ENCODE results near the gene JMJD8.

Gene JMJD8

GRCh38 chr16:669666-670065, 14.5 kb downstream of the JMJD8 start:
- H3K27ac Mint-ChIP-seq: peak overlapping the region in 1 of 2 donors; percentile 41
- ATAC-seq (replicated peaks) (no peak), DNase-seq (no peak)
- peak overlapping the region; percentile 32 to 46 for H3K4me3 Mint-ChIP-seq
- peaks cover 18% of the 10 kb centered on the region for H3K36me3 Mint-ChIP-seq (ENCODE audit: insufficient read depth)
- no peaks in the 10 kb centered on the region for H3K27me3 Mint-ChIP-seq
- H3K4me1 Mint-ChIP-seq (ENCODE audit: low read depth in 2 of 2): peaks cover 3 to 10% of the 10 kb centered on the region in 2 donors
- H3K9me3 Mint-ChIP-seq: no peaks in the 10 kb centered on the region

GRCh38 chr16:668519-669171, 15.5 kb downstream of the JMJD8 start:
- ATAC-seq (replicated peaks) (peak; percentile 8), DNase-seq (no peak)
- peaks cover 18% of the 10 kb centered on the region for H3K36me3 Mint-ChIP-seq (ENCODE audit: insufficient read depth)
- peak overlapping the region; percentile 78 to 80 for H3K4me3 Mint-ChIP-seq
- no peaks in the 10 kb centered on the region for H3K27me3 Mint-ChIP-seq
- peaks cover 3 to 10% of the 10 kb centered on the region in 2 donors for H3K4me1 Mint-ChIP-seq (ENCODE audit: low read depth in 2 of 2)
- H3K9me3 Mint-ChIP-seq: no peaks in the 10 kb centered on the region
- peak overlapping the region in 1 of 2 donors; percentile 32 for H3K27ac Mint-ChIP-seq

GRCh38 chr16:667780-668518, 16.2 kb downstream of the JMJD8 start, which contains the start of gene RHOT2:
Gene RHOT2 (plus strand): TSS chr16:668132. CDS start chr16:668200, 68 bp downstream.
- Mint-ChIP-seq H3K27ac (peak within 1 kb of the TSS; percentile 82 to 85), H3K27me3 (no peaks in the 10 kb centered on the region), H3K9me3 (no peaks in the 10 kb centered on the region), H3K36me3 (ENCODE audit: insufficient read depth) (peaks cover 18% of the 10 kb centered on the region), H3K4me3 (peak within 1 kb of the TSS; percentile 78 to 80), H3K4me1 (ENCODE audit: low read depth in 2 of 2) (peaks cover 3 to 10% of the 10 kb centered on the region in 2 donors)
- DNase-seq (peak; percentile 89 to 94 (median 92)), ATAC-seq (replicated peaks) (peak; percentile 96)

GRCh38 chr16:667113-667779, 16.9 kb downstream of the JMJD8 start:
- Mint-ChIP-seq H3K36me3 (ENCODE audit: insufficient read depth) (peaks cover 18% of the 10 kb centered on the region), H3K27ac (peak overlapping the region; percentile 82 to 85), H3K27me3 (no peaks in the 10 kb centered on the region), H3K9me3 (no peaks in the 10 kb centered on the region), H3K4me3 (peak overlapping the region; percentile 78 to 80), H3K4me1 (ENCODE audit: low read depth in 2 of 2) (peaks cover 3 to 10% of the 10 kb centered on the region in 2 donors)
- ATAC-seq (replicated peaks) (no peak), DNase-seq (no peak)

GRCh38 chr16:666572-666971, 17.6 kb downstream of the JMJD8 start:
- H3K4me3 Mint-ChIP-seq: no peak overlapping the region
- ATAC-seq (replicated peaks): no peak
- DNase-seq: no peak
- H3K36me3 Mint-ChIP-seq (ENCODE audit: insufficient read depth): peaks cover 18% of the 10 kb centered on the region
- peaks cover 3 to 10% of the 10 kb centered on the region in 2 donors for H3K4me1 Mint-ChIP-seq (ENCODE audit: low read depth in 2 of 2)
- H3K27ac Mint-ChIP-seq: peak overlapping the region in 1 of 2 donors; percentile 82
- no peaks in the 10 kb centered on the region for H3K27me3 Mint-ChIP-seq
- H3K9me3 Mint-ChIP-seq: no peaks in the 10 kb centered on the region

GRCh38 chr16:662597-662996, 21.5 kb downstream of the JMJD8 start:
- peaks cover 0 to 3% of the 10 kb centered on the region in 2 donors for H3K4me1 Mint-ChIP-seq (ENCODE audit: low read depth in 2 of 2)
- no peaks in the 10 kb centered on the region for H3K9me3 Mint-ChIP-seq
- no peaks in the 10 kb centered on the region for H3K27me3 Mint-ChIP-seq
- no peak for DNase-seq
- no peak overlapping the region for H3K4me3 Mint-ChIP-seq
- H3K27ac Mint-ChIP-seq: no peak overlapping the region
- ATAC-seq (replicated peaks): no peak
- H3K36me3 Mint-ChIP-seq (ENCODE audit: insufficient read depth): no peaks in the 10 kb centered on the region

- Mint-ChIP-seq H3K9me3 (no peaks in the 10 kb centered on the region), H3K4me3 (no peak overlapping the region), H3K36me3 (ENCODE audit: insufficient read depth) (no peaks in the 10 kb centered on the region), H3K27me3 (no peaks in the 10 kb centered on the region), H3K27ac (no peak overlapping the region), H3K4me1 (ENCODE audit: low read depth in 2 of 2) (peaks cover 0 to 3% of the 10 kb centered on the region in 2 donors)
- ATAC-seq (replicated peaks): no peak
- DNase-seq: no peak
Measured at GRCh38 chr16:662095-662494, 22.0 kb downstream of the JMJD8 start.

- no peak overlapping the region for H3K27ac Mint-ChIP-seq
- H3K36me3 Mint-ChIP-seq (ENCODE audit: insufficient read depth): no peaks in the 10 kb centered on the region
- peaks cover 0 to 3% of the 10 kb centered on the region in 2 donors for H3K4me1 Mint-ChIP-seq (ENCODE audit: low read depth in 2 of 2)
- H3K4me3 Mint-ChIP-seq: peak overlapping the region in 1 of 2 donors; percentile 8
- H3K9me3 Mint-ChIP-seq: no peaks in the 10 kb centered on the region
- DNase-seq (no peak), ATAC-seq (replicated peaks) (no peak)
- no peaks in the 10 kb centered on the region for H3K27me3 Mint-ChIP-seq
Measured at GRCh38 chr16:661184-661821, 22.8 kb downstream of the JMJD8 start.

- Mint-ChIP-seq H3K27ac (no peak overlapping the region), H3K4me3 (no peak overlapping the region), H3K36me3 (ENCODE audit: insufficient read depth) (no peaks in the 10 kb centered on the region), H3K27me3 (no peaks in the 10 kb centered on the region), H3K9me3 (no peaks in the 10 kb centered on the region), H3K4me1 (ENCODE audit: low read depth in 2 of 2) (peaks cover 0 to 3% of the 10 kb centered on the region in 2 donors)
- DNase-seq: peak in 1 of 3 experiments; percentile 43
- peak; percentile 75 for ATAC-seq (replicated peaks)
Measured at GRCh38 chr16:660459-661183, 23.5 kb downstream of the JMJD8 start.

GRCh38 chr16:660132-660458, 24.0 kb downstream of the JMJD8 start:
- no peak overlapping the region for H3K27ac Mint-ChIP-seq
- DNase-seq (no peak), ATAC-seq (replicated peaks) (no peak)
- H3K4me3 Mint-ChIP-seq: no peak overlapping the region
- no peaks in the 10 kb centered on the region for H3K36me3 Mint-ChIP-seq (ENCODE audit: insufficient read depth)
- no peaks in the 10 kb centered on the region for H3K27me3 Mint-ChIP-seq
- H3K4me1 Mint-ChIP-seq (ENCODE audit: low read depth in 2 of 2): peaks cover 0 to 3% of the 10 kb centered on the region in 2 donors
- no peaks in the 10 kb centered on the region for H3K9me3 Mint-ChIP-seq

GRCh38 chr16:659618-660017, 24.5 kb downstream of the JMJD8 start:
- Mint-ChIP-seq H3K4me3 (no peak overlapping the region), H3K36me3 (ENCODE audit: insufficient read depth) (no peaks in the 10 kb centered on the region), H3K9me3 (no peaks in the 10 kb centered on the region), H3K27ac (no peak overlapping the region), H3K27me3 (no peaks in the 10 kb centered on the region), H3K4me1 (ENCODE audit: low read depth in 2 of 2) (peaks cover 0 to 3% of the 10 kb centered on the region in 2 donors)
- no peak for DNase-seq
- ATAC-seq (replicated peaks): no peak

GRCh38 chr16:658679-659571, 25.2 kb downstream of the JMJD8 start:
- H3K27ac Mint-ChIP-seq: no peak overlapping the region
- no peaks in the 10 kb centered on the region for H3K9me3 Mint-ChIP-seq
- no peak for ATAC-seq (replicated peaks)
- no peaks in the 10 kb centered on the region for H3K36me3 Mint-ChIP-seq (ENCODE audit: insufficient read depth)
- no peaks in the 10 kb centered on the region for H3K27me3 Mint-ChIP-seq
- peaks cover 0 to 3% of the 10 kb centered on the region in 2 donors for H3K4me1 Mint-ChIP-seq (ENCODE audit: low read depth in 2 of 2)
- DNase-seq: no peak
- H3K4me3 Mint-ChIP-seq: no peak overlapping the region
